SK-N-SH treated with all-trans-retinoic acid at 6 μM for 48 hours (cell line): ENCODE measurements around the gene TBCK.

ENCODE experiments used
- ATAC-seq: fragments of 200-7000 bp; cut with Tn5 transposase; 3 replicates; pipeline ENCODE4 v1.9.1; 2020; ENCODE audit warnings: mild to moderate bottlenecking, moderate library complexity
- ARNTL ChIP-seq: fragments of 450-650 bp; formaldehyde crosslinking; IDR thresholded peaks from 2 replicates; pipeline ENCODE4 v1.5.0; 2020; ENCODE audit warnings: low read depth, mild to moderate bottlenecking, moderate library complexity, borderline replicate concordance
- BACH2 ChIP-seq: fragments of 250-450 bp; sonication (Bioruptor Pico); IDR thresholded peaks from 2 replicates; pipeline ENCODE4 v1.9.0; 2021; ENCODE audit warnings: mild to moderate bottlenecking, borderline replicate concordance
- CSDC2 ChIP-seq: fragments of 250-450 bp; sonication (Bioruptor Pico); IDR thresholded peaks from 2 replicates; pipeline ENCODE4 v1.5.0; 2020; ENCODE audit warnings: mild to moderate bottlenecking, moderate library complexity
- GLIS3 ChIP-seq: fragments of 250-450 bp; sonication (Bioruptor Pico); IDR thresholded peaks from 2 replicates; pipeline ENCODE4 v1.5.0; 2020; ENCODE audit warnings: mild to moderate bottlenecking, moderate library complexity
- ISL1 ChIP-seq: fragments of 250-450 bp; sonication (Bioruptor Pico); IDR thresholded peaks from 2 replicates; pipeline ENCODE4 v2.1.2; 2022; ENCODE audit warnings: mild to moderate bottlenecking, moderate library complexity
- OSR1 ChIP-seq: fragments of 250-450 bp; sonication (Bioruptor Pico); IDR thresholded peaks from 2 replicates; pipeline ENCODE4 v1.8.0; 2022; ENCODE audit warnings: moderate library complexity, mild to moderate bottlenecking, inconsistent platforms
- PPARA ChIP-seq: fragments of 250-450 bp; sonication (Bioruptor Pico); IDR thresholded peaks from 2 replicates; pipeline ENCODE4 v1.5.0; 2020; ENCODE audit warnings: mild to moderate bottlenecking, borderline replicate concordance
- RARB ChIP-seq: fragments of 250-450 bp; sonication (Bioruptor Pico); IDR thresholded peaks from 2 replicates; pipeline ENCODE4 v1.8.0; 2021; ENCODE audit warnings: mild to moderate bottlenecking, moderate library complexity
- SNAI2 ChIP-seq: fragments of 250-450 bp; sonication (Bioruptor Pico); IDR thresholded peaks from 2 replicates; pipeline ENCODE4 v1.5.0; 2020; ENCODE audit warnings: mild to moderate bottlenecking, moderate library complexity
- TCF4 ChIP-seq: fragments of 250-450 bp; sonication (Bioruptor Pico); IDR thresholded peaks from 2 replicates; pipeline ENCODE4 v1.8.0; 2021; ENCODE audit warnings: mild to moderate bottlenecking, moderate library complexity, borderline replicate concordance
- TOX ChIP-seq: fragments of 250-450 bp; sonication (Bioruptor Pico); IDR thresholded peaks from 2 replicates; pipeline ENCODE4 v1.8.0; 2021; ENCODE audit warnings: mild to moderate bottlenecking, moderate library complexity, borderline replicate concordance
- ZC3H10 ChIP-seq: fragments of 250-450 bp; sonication (Bioruptor Pico); IDR thresholded peaks from 2 replicates; pipeline ENCODE4 v1.5.1; 2021; ENCODE audit warnings: mild to moderate bottlenecking, moderate library complexity
- ZFP3 ChIP-seq: fragments of 250-450 bp; sonication (Bioruptor Pico); IDR thresholded peaks from 2 replicates; pipeline ENCODE4 v1.5.0; 2020; ENCODE audit warnings: mild to moderate bottlenecking, moderate library complexity
- ZFP30 ChIP-seq: fragments of 450-650 bp; formaldehyde crosslinking; IDR thresholded peaks from 2 replicates; pipeline ENCODE4 v1.5.0; 2022; ENCODE audit warnings: mild to moderate bottlenecking, moderate library complexity
- ZNF565 ChIP-seq: fragments of 450-650 bp; formaldehyde crosslinking; conservative IDR thresholded peaks from 2 replicates; pipeline ENCODE4 v1.5.0; 2020; ENCODE audit warnings: low read depth, mild to moderate bottlenecking, moderate library complexity
- ZNF70 ChIP-seq: fragments of 450-650 bp; formaldehyde crosslinking; IDR thresholded peaks from 2 replicates; pipeline ENCODE4 v1.5.0; 2020; ENCODE audit warnings: mild to moderate bottlenecking, moderate library complexity
- ZNF8 ChIP-seq: fragments of 450-650 bp; formaldehyde crosslinking; IDR thresholded peaks from 2 replicates; pipeline ENCODE4 v1.5.0; 2020; ENCODE audit warnings: mild to moderate bottlenecking, moderate library complexity
- TF ChIP-seq, protein P1 (sequence below): fragments of 250-450 bp; sonication (Bioruptor Pico); IDR thresholded peaks from 2 replicates; pipeline ENCODE4 v1.8.0; 2020; ENCODE audit warnings: mild to moderate bottlenecking, moderate library complexity, borderline replicate concordance
- TF ChIP-seq, protein P2 (sequence below): fragments of 250-450 bp; sonication (Bioruptor Pico); IDR thresholded peaks from 2 replicates; pipeline ENCODE4 v1.5.1; 2021; ENCODE audit warnings: mild to moderate bottlenecking, moderate library complexity
- TF ChIP-seq, protein P3 (sequence below): fragments of 250-450 bp; sonication (Bioruptor Pico); IDR thresholded peaks from 2 replicates; pipeline ENCODE4 v1.8.0; 2021; ENCODE audit warnings: low read depth, mild to moderate bottlenecking, moderate library complexity, borderline replicate concordance
- TF ChIP-seq, protein P4 (sequence below): fragments of 250-450 bp; sonication (Bioruptor Pico); IDR thresholded peaks from 2 replicates; pipeline ENCODE4 v1.5.0; 2020; ENCODE audit warnings: mild to moderate bottlenecking, moderate library complexity

Gene TBCK

DNA sequence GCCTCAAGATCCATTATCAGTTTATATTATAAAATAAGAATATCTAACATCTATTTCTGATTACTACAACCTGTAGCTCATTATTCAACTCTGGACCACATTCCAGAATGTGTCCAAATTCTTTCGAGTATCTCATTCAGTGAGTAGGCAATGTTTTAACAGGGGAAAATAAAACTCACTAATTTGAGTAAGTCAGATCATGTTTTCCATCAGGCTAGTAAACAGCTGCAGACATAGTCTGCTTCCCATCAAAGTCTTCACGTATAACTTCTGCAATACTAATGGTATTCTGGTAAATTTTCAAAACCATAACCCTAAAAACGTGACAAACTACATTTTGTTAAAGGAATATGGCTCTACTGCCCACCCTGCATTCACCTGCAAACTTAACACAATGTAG is 31.8 kb downstream of the TBCK start:
- no peak for TF ChIP-seq ZC3H10 (CRISPR knock-in tag)
- peak; percentile 51 for TF ChIP-seq ISL1 (CRISPR knock-in tag)

DNA sequence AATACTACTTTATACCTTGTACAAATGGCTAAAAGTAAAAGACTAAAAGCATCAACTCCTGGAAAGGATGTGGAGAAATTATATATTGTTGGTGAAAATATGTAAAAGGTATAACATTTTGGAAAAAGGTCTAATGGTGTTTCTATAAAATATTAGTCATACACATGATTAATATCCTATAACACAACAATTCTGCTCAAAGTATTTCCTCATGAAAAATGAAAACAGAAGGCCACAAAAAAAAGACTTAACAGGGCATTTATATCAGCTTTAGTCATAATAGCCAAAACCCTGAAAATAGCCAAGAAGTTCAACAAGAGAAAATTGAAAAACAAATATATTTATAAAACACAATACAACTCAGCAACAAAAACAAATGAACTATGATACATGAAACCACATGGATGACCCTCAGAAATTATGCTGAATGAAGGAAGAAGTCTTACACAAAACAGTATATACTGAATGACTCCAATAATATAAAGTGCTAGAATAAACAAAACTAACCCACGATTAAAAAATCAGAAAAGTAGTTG is 38.8 kb downstream of the TBCK start:
- no peak for ATAC-seq
- TF ChIP-seq, protein P1, sequence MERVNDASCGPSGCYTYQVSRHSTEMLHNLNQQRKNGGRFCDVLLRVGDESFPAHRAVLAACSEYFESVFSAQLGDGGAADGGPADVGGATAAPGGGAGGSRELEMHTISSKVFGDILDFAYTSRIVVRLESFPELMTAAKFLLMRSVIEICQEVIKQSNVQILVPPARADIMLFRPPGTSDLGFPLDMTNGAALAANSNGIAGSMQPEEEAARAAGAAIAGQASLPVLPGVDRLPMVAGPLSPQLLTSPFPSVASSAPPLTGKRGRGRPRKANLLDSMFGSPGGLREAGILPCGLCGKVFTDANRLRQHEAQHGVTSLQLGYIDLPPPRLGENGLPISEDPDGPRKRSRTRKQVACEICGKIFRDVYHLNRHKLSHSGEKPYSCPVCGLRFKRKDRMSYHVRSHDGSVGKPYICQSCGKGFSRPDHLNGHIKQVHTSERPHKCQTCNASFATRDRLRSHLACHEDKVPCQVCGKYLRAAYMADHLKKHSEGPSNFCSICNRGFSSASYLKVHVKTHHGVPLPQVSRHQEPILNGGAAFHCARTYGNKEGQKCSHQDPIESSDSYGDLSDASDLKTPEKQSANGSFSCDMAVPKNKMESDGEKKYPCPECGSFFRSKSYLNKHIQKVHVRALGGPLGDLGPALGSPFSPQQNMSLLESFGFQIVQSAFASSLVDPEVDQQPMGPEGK (CRISPR knock-in tag): no peak
- TF ChIP-seq SNAI2 (CRISPR knock-in tag): no peak
- TF ChIP-seq ARNTL (CRISPR knock-in tag): no peak
- no peak for TF ChIP-seq TOX

More for the DNA sequence above, 31.8 kb downstream of the TBCK start:
- peak; percentile 73 for ATAC-seq

DNA sequence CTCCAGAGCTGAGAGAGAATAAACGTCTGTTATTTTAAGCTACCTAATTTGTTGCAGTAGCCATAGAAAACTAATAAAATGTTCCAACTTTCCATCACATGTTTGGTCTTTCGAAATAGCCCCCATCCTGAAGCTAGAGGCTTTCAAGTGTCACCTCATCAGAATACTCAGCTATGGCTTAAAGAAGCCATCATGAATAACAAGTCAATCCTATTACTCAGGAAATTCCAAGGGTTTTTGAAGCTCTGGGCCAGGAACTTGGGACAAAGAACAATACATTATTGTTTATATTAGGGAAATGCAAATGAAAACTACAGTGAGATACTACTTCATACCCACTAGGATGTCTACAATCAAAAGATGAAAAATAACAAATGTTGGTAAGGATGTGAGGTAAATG is 42.2 kb downstream of the TBCK start:
- no peak for TF ChIP-seq SNAI2 (CRISPR knock-in tag)
- TF ChIP-seq BACH2 (CRISPR knock-in tag): no peak
- TF ChIP-seq ZNF70: no peak
- no peak for TF ChIP-seq OSR1 (CRISPR knock-in tag)
- TF ChIP-seq, protein P2, sequence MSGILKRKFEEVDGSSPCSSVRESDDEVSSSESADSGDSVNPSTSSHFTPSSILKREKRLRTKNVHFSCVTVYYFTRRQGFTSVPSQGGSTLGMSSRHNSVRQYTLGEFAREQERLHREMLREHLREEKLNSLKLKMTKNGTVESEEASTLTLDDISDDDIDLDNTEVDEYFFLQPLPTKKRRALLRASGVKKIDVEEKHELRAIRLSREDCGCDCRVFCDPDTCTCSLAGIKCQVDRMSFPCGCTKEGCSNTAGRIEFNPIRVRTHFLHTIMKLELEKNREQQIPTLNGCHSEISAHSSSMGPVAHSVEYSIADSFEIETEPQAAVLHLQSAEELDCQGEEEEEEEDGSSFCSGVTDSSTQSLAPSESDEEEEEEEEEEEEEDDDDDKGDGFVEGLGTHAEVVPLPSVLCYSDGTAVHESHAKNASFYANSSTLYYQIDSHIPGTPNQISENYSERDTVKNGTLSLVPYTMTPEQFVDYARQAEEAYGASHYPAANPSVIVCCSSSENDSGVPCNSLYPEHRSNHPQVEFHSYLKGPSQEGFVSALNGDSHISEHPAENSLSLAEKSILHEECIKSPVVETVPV (CRISPR knock-in tag): no peak
- TF ChIP-seq ZNF565 (CRISPR knock-in tag): no peak
- TF ChIP-seq TCF4 (CRISPR knock-in tag): no peak
- no peak for TF ChIP-seq PPARA
- TF ChIP-seq, protein P3, sequence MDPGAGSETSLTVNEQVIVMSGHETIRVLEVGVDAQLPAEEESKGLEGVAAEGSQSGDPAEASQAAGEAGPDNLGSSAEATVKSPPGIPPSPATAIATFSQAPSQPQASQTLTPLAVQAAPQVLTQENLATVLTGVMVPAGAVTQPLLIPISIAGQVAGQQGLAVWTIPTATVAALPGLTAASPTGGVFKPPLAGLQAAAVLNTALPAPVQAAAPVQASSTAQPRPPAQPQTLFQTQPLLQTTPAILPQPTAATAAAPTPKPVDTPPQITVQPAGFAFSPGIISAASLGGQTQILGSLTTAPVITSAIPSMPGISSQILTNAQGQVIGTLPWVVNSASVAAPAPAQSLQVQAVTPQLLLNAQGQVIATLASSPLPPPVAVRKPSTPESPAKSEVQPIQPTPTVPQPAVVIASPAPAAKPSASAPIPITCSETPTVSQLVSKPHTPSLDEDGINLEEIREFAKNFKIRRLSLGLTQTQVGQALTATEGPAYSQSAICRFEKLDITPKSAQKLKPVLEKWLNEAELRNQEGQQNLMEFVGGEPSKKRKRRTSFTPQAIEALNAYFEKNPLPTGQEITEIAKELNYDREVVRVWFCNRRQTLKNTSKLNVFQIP (CRISPR knock-in tag): no peak
- TF ChIP-seq ZC3H10 (CRISPR knock-in tag): no peak
- no peak for TF ChIP-seq ARNTL (CRISPR knock-in tag)
- no peak for TF ChIP-seq ISL1 (CRISPR knock-in tag)
- TF ChIP-seq, protein P1 (CRISPR knock-in tag): no peak
- no peak for TF ChIP-seq ZNF8
- TF ChIP-seq RARB (CRISPR knock-in tag): no peak
- no peak for TF ChIP-seq CSDC2 (CRISPR knock-in tag)
- no peak for TF ChIP-seq ZFP3 (CRISPR knock-in tag)
- TF ChIP-seq GLIS3: no peak
- no peak for TF ChIP-seq ZFP30 (CRISPR knock-in tag)
- TF ChIP-seq, protein P4, sequence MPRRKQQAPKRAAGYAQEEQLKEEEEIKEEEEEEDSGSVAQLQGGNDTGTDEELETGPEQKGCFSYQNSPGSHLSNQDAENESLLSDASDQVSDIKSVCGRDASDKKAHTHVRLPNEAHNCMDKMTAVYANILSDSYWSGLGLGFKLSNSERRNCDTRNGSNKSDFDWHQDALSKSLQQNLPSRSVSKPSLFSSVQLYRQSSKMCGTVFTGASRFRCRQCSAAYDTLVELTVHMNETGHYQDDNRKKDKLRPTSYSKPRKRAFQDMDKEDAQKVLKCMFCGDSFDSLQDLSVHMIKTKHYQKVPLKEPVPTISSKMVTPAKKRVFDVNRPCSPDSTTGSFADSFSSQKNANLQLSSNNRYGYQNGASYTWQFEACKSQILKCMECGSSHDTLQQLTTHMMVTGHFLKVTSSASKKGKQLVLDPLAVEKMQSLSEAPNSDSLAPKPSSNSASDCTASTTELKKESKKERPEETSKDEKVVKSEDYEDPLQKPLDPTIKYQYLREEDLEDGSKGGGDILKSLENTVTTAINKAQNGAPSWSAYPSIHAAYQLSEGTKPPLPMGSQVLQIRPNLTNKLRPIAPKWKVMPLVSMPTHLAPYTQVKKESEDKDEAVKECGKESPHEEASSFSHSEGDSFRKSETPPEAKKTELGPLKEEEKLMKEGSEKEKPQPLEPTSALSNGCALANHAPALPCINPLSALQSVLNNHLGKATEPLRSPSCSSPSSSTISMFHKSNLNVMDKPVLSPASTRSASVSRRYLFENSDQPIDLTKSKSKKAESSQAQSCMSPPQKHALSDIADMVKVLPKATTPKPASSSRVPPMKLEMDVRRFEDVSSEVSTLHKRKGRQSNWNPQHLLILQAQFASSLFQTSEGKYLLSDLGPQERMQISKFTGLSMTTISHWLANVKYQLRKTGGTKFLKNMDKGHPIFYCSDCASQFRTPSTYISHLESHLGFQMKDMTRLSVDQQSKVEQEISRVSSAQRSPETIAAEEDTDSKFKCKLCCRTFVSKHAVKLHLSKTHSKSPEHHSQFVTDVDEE: no peak
- TF ChIP-seq, all 23 proteins: peak for 0

More for the DNA sequence above, 42.2 kb downstream of the TBCK start:
- ATAC-seq: no peak
